ENCODE results near the gene CTTN.

GRCh38 chr11:70352100-70352499 is 46.2 kb upstream of the CTTN start:
- TF ChIP-seq CTCF (IDR thresholded peaks at IDR 0.05), result no peak
- no peak for TF ChIP-seq POLR2A (IDR thresholded peaks at IDR 0.05)
